Breast epithelium (tissue), 3 donors: ENCODE measurements around the gene RAB39A.

Experiments
- CTCF ChIP-seq, 3 donors: fragments of 450-650 bp; IDR thresholded peaks; one replicate each; pipeline ENCODE4 v1.5.1; 2016 to 2017; ENCODE audit warnings: antibody characterized with exemption in 3 of 3, mild to moderate bottlenecking in 3 of 3, moderate library complexity in 3 of 3
- POLR2A ChIP-seq: fragments of 450-650 bp; IDR thresholded peaks from one replicate; pipeline ENCODE4 v1.6.1; 2016; ENCODE audit warnings: antibody characterized with exemption, mild to moderate bottlenecking, moderate library complexity
- POLR2AphosphoS5 ChIP-seq, 3 donors: sonication (generic); formaldehyde crosslinking; IDR thresholded peaks; one replicate each; pipeline ENCODE4 v1.6.1; 2017; ENCODE audit warnings: antibody characterized with exemption in 3 of 3

GRCh38 chr11:108012139-108012725, 84.0 kb downstream of the RAB39A start:
- TF ChIP-seq POLR2A (no peak), POLR2AphosphoS5 (IDR thresholded peaks at IDR 0.05) (no peak), CTCF (IDR thresholded peaks at IDR 0.05) (no peak)
